Keratinocyte (primary cell): ENCODE results near the gene PIK3AP1. TPM values are rescaled to one million over a fixed set of nuclear protein-coding genes. Genes with fewer than 3 reads are reported as not detected.

Experiments
- DNase-seq: peaks from one replicate; pipeline ENCODE4 v3.0.0-alpha.2; 2011; ENCODE audit warnings: low read depth, missing footprints, low spot score
- FAIRE-seq: peaks from 2 replicates; lab custom pipeline; 2011; peaks lifted over from hg19 to GRCh38; lab: Jason Lieb, UNC
- H2AFZ ChIP-seq: 2 replicates; pipeline ENCODE4 v1.6.0; 2012; ENCODE audit warnings: low read length, control low read depth, inconsistent platforms; ENCODE audit not compliant: control insufficient read depth
- H3K27ac ChIP-seq: 2 replicates; pipeline ENCODE4 v1.5.1; 2011; ENCODE audit warnings: low read length; ENCODE audit not compliant: control insufficient read depth, insufficient read depth
- H3K27me3 ChIP-seq: 3 replicates; pipeline ENCODE4 v1.6.0; 2011; ENCODE audit warnings: low read length; ENCODE audit not compliant: control insufficient read depth, insufficient read depth; ENCODE audit errors: extremely low read depth
- H3K36me3 ChIP-seq, 2 experiments: 2 replicates in 1 of 2; 3 replicates in 1 of 2; pipeline ENCODE4 v1.5.1; 2011; ENCODE audit warnings: low read length in 2 of 2, mild to moderate bottlenecking in 1 of 2; ENCODE audit not compliant: control insufficient read depth in 2 of 2, insufficient read depth in 2 of 2; ENCODE audit errors: extremely low read depth in 1 of 2
- H3K4me1 ChIP-seq: 3 replicates; pipeline ENCODE4 v1.5.1; 2011; ENCODE audit warnings: low read length; ENCODE audit not compliant: control insufficient read depth, insufficient read depth; ENCODE audit errors: extremely low read depth
- H3K4me2 ChIP-seq: 3 replicates; pipeline ENCODE4 v1.6.0; 2011; ENCODE audit warnings: low read depth, low read length; ENCODE audit not compliant: control insufficient read depth, insufficient read depth; ENCODE audit errors: extremely low read depth
- H3K4me3 ChIP-seq, 3 experiments: fragments of 200-600 bp in 1 of 3; sonication (generic) in 1 of 3; 2 replicates in 2 of 3; 3 replicates in 1 of 3; pipeline ENCODE4 v1.5.1; 2011 to 2016; ENCODE audit warnings: low read length in 3 of 3, mild to moderate bottlenecking in 3 of 3, control low read depth in 2 of 3, inconsistent platforms in 1 of 3, low read depth in 1 of 3, mixed read lengths in 1 of 3, mixed run types in 1 of 3, moderate library complexity in 1 of 3; ENCODE audit not compliant: control insufficient read depth in 2 of 3, insufficient read depth in 2 of 3; ENCODE audit errors: extremely low read depth in 1 of 3
- H3K79me2 ChIP-seq: 2 replicates; pipeline ENCODE4 v1.6.0; 2012; ENCODE audit warnings: low read length; ENCODE audit not compliant: control insufficient read depth, insufficient read depth
- H3K9ac ChIP-seq: 3 replicates; pipeline ENCODE4 v1.6.0; 2011; ENCODE audit warnings: low read length; ENCODE audit not compliant: control insufficient read depth, insufficient read depth; ENCODE audit errors: extremely low read depth
- H3K9me1 ChIP-seq: 3 replicates; pipeline ENCODE4 v1.6.0; 2011; ENCODE audit warnings: low read length; ENCODE audit not compliant: control insufficient read depth, insufficient read depth; ENCODE audit errors: extremely low read depth
- H3K9me3 ChIP-seq: 2 replicates; pipeline ENCODE4 v1.5.1; 2012; ENCODE audit warnings: low read depth, low read length; ENCODE audit not compliant: control insufficient read depth
- H4K20me1 ChIP-seq: 3 replicates; pipeline ENCODE4 v1.6.0; 2011; ENCODE audit warnings: low read length; ENCODE audit not compliant: control insufficient read depth, insufficient read depth; ENCODE audit errors: extremely low read depth
- CTCF ChIP-seq, 3 experiments: IDR thresholded peaks in 1 of 3; conservative IDR thresholded peaks in 1 of 3; optimal IDR thresholded peaks in 1 of 3; 2 replicates in 2 of 3; 3 replicates in 1 of 3; pipeline versions ENCODE3 to v1.5.1; 2011; ENCODE audit warnings: low read length in 3 of 3, mild to moderate bottlenecking in 3 of 3, moderate library complexity in 2 of 3, control low read depth in 1 of 3, inconsistent platforms in 1 of 3; ENCODE audit not compliant: insufficient read depth in 2 of 3; ENCODE audit errors: extremely low read depth in 1 of 3
- EZH2 ChIP-seq: IDR thresholded peaks from one replicate; pipeline ENCODE4 v1.6.1; 2012; ENCODE audit warnings: inconsistent platforms, mild to moderate bottlenecking, low read length, moderate library complexity
- dilution Hi-C: fragments of 300-500 bp; cut with MboI; formaldehyde crosslinking; loops from one replicate; pipeline ENCODE4 v1.7.0; 2020; ENCODE audit warnings: low sequenced_read_pairs; ENCODE audit not compliant: extremely low pct_ligation_motif_present
- polyA plus RNA-seq, 5 experiments: library from polyadenylated mRNA; depleted of rRNA in 3 of 5; stranded (reverse) in 3 of 5; stranded (forward) in 1 of 5; unstranded in 1 of 5; fragments of >200 nt; gene quantifications; 1 replicate in 1 of 5; 2 replicates in 3 of 5; 3 replicates in 1 of 5; pipeline versions ENCODE4 v1.2.1 to v1.2.3, GENCODE V29; 2011 to 2012; ENCODE audit warnings: missing spikeins in 2 of 5, low read depth in 1 of 5, low replicate concordance in 1 of 5

The PIK3AP1 gene
- polyA plus RNA-seq, 1 donor (not counting 4 experiments of a cell fraction or from before 2014, with no cell fraction given), result not detected

GRCh38 chr10:96664563-96664962, 55.8 kb downstream of the PIK3AP1 start:
- Histone ChIP-seq H3K4me2 (no peak overlapping the region), H3K36me3 (no peaks in the 10 kb centered on the region), H3K27ac (no peak overlapping the region), H3K27me3 (no peaks in the 10 kb centered on the region), H3K9me3 (no peaks in the 10 kb centered on the region), H2AFZ (no peak overlapping the region), H3K9me1 (no peaks in the 10 kb centered on the region), H3K4me3 (no peak overlapping the region), H3K79me2 (no peaks in the 10 kb centered on the region), H3K4me1 (no peaks in the 10 kb centered on the region), H3K9ac (no peak overlapping the region), H4K20me1 (no peaks in the 10 kb centered on the region)
- DNase-seq (no peak), FAIRE-seq (no peak)
- no peak for TF ChIP-seq EZH2
- no peak for TF ChIP-seq CTCF (optimal IDR thresholded peaks at IDR 0.05 in 1 of 3, IDR thresholded peaks at IDR 0.05 in 1 of 3, conservative IDR thresholded peaks at IDR 0.05 in 1 of 3; ENCODE audit: extremely low read depth in 1 of 3, insufficient read depth in 2 of 3, low read length in 3 of 3)
- dilution Hi-C loops, result no loop called here

- Histone ChIP-seq H3K9ac (no peak overlapping the region), H3K4me1 (no peaks in the 10 kb centered on the region), H3K4me2 (no peak overlapping the region), H3K4me3 (no peak overlapping the region), H3K9me3 (no peaks in the 10 kb centered on the region), H3K27me3 (no peaks in the 10 kb centered on the region), H3K27ac (no peak overlapping the region), H4K20me1 (no peaks in the 10 kb centered on the region), H2AFZ (no peak overlapping the region), H3K79me2 (no peaks in the 10 kb centered on the region), H3K9me1 (no peaks in the 10 kb centered on the region), H3K36me3 (no peaks in the 10 kb centered on the region)
- dilution Hi-C loops, result no loop called here
- TF ChIP-seq EZH2 (no peak), CTCF (optimal IDR thresholded peaks at IDR 0.05 in 1 of 3, IDR thresholded peaks at IDR 0.05 in 1 of 3, conservative IDR thresholded peaks at IDR 0.05 in 1 of 3; ENCODE audit: extremely low read depth in 1 of 3, insufficient read depth in 2 of 3, low read length in 3 of 3) (no peak)
- no peak for DNase-seq
- FAIRE-seq, result no peak
These were observed 56.5 kb downstream of the PIK3AP1 start for GRCh38 chr10:96663797-96664196.
